MM.1S (cell line): ENCODE data around the gene DNAJB8.

ENCODE experiments used
- DNase-seq: peaks from one replicate; pipeline ENCODE4 v3.0.0-alpha.2; 2015
- H2AFZ ChIP-seq: fragments of 300-600 bp; sonication (generic); 2 replicates; pipeline ENCODE4 v1.6.0; 2016; ENCODE audit warnings: antibody characterized with exemption, low read length
- H3F3A ChIP-seq: fragments of 300-600 bp; sonication (generic); 2 replicates; pipeline ENCODE4 v1.6.1; 2016; ENCODE audit warnings: mild to moderate bottlenecking, antibody characterized with exemption, low read length, moderate library complexity, mixed read lengths; ENCODE audit not compliant: insufficient read depth
- H3K27ac ChIP-seq: fragments of 300-600 bp; sonication (generic); 2 replicates; pipeline ENCODE4 v1.5.1; 2016; ENCODE audit warnings: mild to moderate bottlenecking, low read length
- H3K27me3 ChIP-seq: fragments of 300-600 bp; sonication (generic); replicated peaks from 2 replicates; pipeline ENCODE4 v1.6.0; 2016; ENCODE audit warnings: low read length; ENCODE audit not compliant: insufficient read depth
- H3K36me3 ChIP-seq: fragments of 300-600 bp; sonication (generic); replicated peaks from 2 replicates; pipeline ENCODE4 v1.6.1; 2016; ENCODE audit warnings: mild to moderate bottlenecking, low read length, mixed read lengths; ENCODE audit not compliant: insufficient read depth
- H3K4me1 ChIP-seq: fragments of 300-600 bp; sonication (generic); 2 replicates; pipeline ENCODE4 v1.6.1; 2016; ENCODE audit warnings: low read length, mixed read lengths
- H3K4me2 ChIP-seq: fragments of 300-600 bp; sonication (generic); 2 replicates; pipeline ENCODE4 v1.6.0; 2016; ENCODE audit warnings: low read depth, low read length
- H3K4me3 ChIP-seq: fragments of 300-600 bp; sonication (generic); 2 replicates; pipeline ENCODE4 v1.5.1; 2016; ENCODE audit warnings: low read length, mixed read lengths
- H3K79me2 ChIP-seq: fragments of 300-600 bp; sonication (generic); 2 replicates; pipeline ENCODE4 v1.6.1; 2016; ENCODE audit warnings: mixed run types, low read length, mixed read lengths
- H3K9ac ChIP-seq: fragments of 300-600 bp; sonication (generic); 2 replicates; pipeline ENCODE4 v1.6.1; 2016; ENCODE audit warnings: low read length, mixed read lengths
- H3K9me2 ChIP-seq: fragments of 300-600 bp; sonication (generic); replicated peaks from 2 replicates; pipeline ENCODE4 v1.6.1; 2016; ENCODE audit warnings: mild to moderate bottlenecking, low read length, mixed read lengths; ENCODE audit not compliant: insufficient read depth
- H3K9me3 ChIP-seq: fragments of 300-600 bp; sonication (generic); replicated peaks from 2 replicates; pipeline ENCODE4 v1.6.1; 2016; ENCODE audit warnings: mild to moderate bottlenecking, low read length, mixed read lengths; ENCODE audit not compliant: insufficient read depth
- H4K20me1 ChIP-seq: fragments of 300-600 bp; sonication (generic); 2 replicates; pipeline ENCODE4 v1.6.1; 2016; ENCODE audit warnings: mild to moderate bottlenecking, low read length, moderate library complexity, mixed read lengths; ENCODE audit not compliant: insufficient read depth
- CTCF ChIP-seq: fragments of 300-600 bp; sonication (generic); IDR thresholded peaks from 2 replicates; pipeline ENCODE4 v1.5.1; 2016; ENCODE audit warnings: antibody characterized with exemption, low read length, mixed read lengths
- EZH2 ChIP-seq: fragments of 300-600 bp; sonication (generic); optimal IDR thresholded peaks from 2 replicates; pipeline ENCODE3; 2017; ENCODE audit warnings: low read depth, mild to moderate bottlenecking, antibody characterized with exemption, low read length, mixed read lengths
- EZH2phosphoT487 ChIP-seq: fragments of 300-600 bp; sonication (generic); IDR thresholded peaks from 2 replicates; pipeline ENCODE4 v1.6.1; 2018; ENCODE audit warnings: antibody characterized with exemption, low read length

DNAJB8 gene

GRCh38 chr3:128504533-128504915 is 37.8 kb upstream of the DNAJB8 start:
- H3K36me3 ChIP-seq, result no peaks in the 10 kb centered on the region
- H3K4me2 ChIP-seq, result no peak overlapping the region
- no peaks in the 10 kb centered on the region for H3K9me3 ChIP-seq
- DNase-seq, result no peak
- H3K27ac ChIP-seq, result no peak overlapping the region
- H3K4me1 ChIP-seq, result no peaks in the 10 kb centered on the region
- H3K4me3 ChIP-seq, result no peak overlapping the region
- no peaks in the 10 kb centered on the region for H3F3A ChIP-seq
- peaks cover 29% of the 10 kb centered on the region for H3K27me3 ChIP-seq
- H4K20me1 ChIP-seq, result no peaks in the 10 kb centered on the region
- H2AFZ ChIP-seq, result no peak overlapping the region
- H3K9ac ChIP-seq, result no peak overlapping the region
- H3K9me2 ChIP-seq, result no peaks in the 10 kb centered on the region
- no peak for TF ChIP-seq EZH2phosphoT487
- no peaks in the 10 kb centered on the region for H3K79me2 ChIP-seq

GRCh38 chr3:128503751-128504532 is 37.3 kb upstream of the DNAJB8 start:
- Histone ChIP-seq H2AFZ (no peak overlapping the region), H3K9ac (no peak overlapping the region), H3K36me3 (no peaks in the 10 kb centered on the region), H3K4me3 (no peak overlapping the region), H3K27me3 (peaks cover 34% of the 10 kb centered on the region), H3K79me2 (no peaks in the 10 kb centered on the region), H3K4me2 (no peak overlapping the region), H3K9me2 (no peaks in the 10 kb centered on the region), H3K4me1 (no peaks in the 10 kb centered on the region), H3F3A (no peaks in the 10 kb centered on the region), H4K20me1 (no peaks in the 10 kb centered on the region), H3K9me3 (no peaks in the 10 kb centered on the region), H3K27ac (no peak overlapping the region)
- no peak for DNase-seq
- TF ChIP-seq CTCF, result no peak
- no peak for TF ChIP-seq EZH2phosphoT487
- no peak for TF ChIP-seq EZH2

- DNase-seq, result no peak
- Histone ChIP-seq H3K27me3 (peaks cover 41% of the 10 kb centered on the region), H3K4me2 (no peak overlapping the region), H3K9ac (no peak overlapping the region), H3K27ac (no peak overlapping the region), H3K9me3 (no peaks in the 10 kb centered on the region), H3F3A (no peaks in the 10 kb centered on the region), H4K20me1 (no peaks in the 10 kb centered on the region), H3K9me2 (no peaks in the 10 kb centered on the region), H3K4me3 (no peak overlapping the region), H2AFZ (no peak overlapping the region), H3K4me1 (no peaks in the 10 kb centered on the region), H3K79me2 (no peaks in the 10 kb centered on the region), H3K36me3 (no peaks in the 10 kb centered on the region)
- TF ChIP-seq EZH2 (no peak), CTCF (peak; percentile 17), EZH2phosphoT487 (no peak)
These were observed 36.5 kb upstream of the DNAJB8 start for GRCh38 chr3:128503164-128503651.

- no peak overlapping the region for H3K9ac ChIP-seq
- no peak overlapping the region for H3K4me3 ChIP-seq
- no peak overlapping the region for H3K4me2 ChIP-seq
- no peaks in the 10 kb centered on the region for H3K9me2 ChIP-seq
- TF ChIP-seq EZH2 (no peak), CTCF (no peak), EZH2phosphoT487 (no peak)
- H3K79me2 ChIP-seq, result no peaks in the 10 kb centered on the region
- no peaks in the 10 kb centered on the region for H3F3A ChIP-seq
- DNase-seq, result no peak
- H4K20me1 ChIP-seq, result no peaks in the 10 kb centered on the region
- no peak overlapping the region for H3K27ac ChIP-seq
- no peak overlapping the region for H2AFZ ChIP-seq
- H3K4me1 ChIP-seq, result no peaks in the 10 kb centered on the region
- no peaks in the 10 kb centered on the region for H3K9me3 ChIP-seq
- peaks cover 45% of the 10 kb centered on the region for H3K27me3 ChIP-seq
- no peaks in the 10 kb centered on the region for H3K36me3 ChIP-seq
These were observed 36.0 kb upstream of the DNAJB8 start for GRCh38 chr3:128502712-128503111.
